ENCODE measurements around the gene PHF1.
"Not testable (repeated sequence)": the region's sequence is repeated elsewhere in the genome, so short reads cannot be mapped to it uniquely, and the experiment has no call there.

Gene PHF1

DNA sequence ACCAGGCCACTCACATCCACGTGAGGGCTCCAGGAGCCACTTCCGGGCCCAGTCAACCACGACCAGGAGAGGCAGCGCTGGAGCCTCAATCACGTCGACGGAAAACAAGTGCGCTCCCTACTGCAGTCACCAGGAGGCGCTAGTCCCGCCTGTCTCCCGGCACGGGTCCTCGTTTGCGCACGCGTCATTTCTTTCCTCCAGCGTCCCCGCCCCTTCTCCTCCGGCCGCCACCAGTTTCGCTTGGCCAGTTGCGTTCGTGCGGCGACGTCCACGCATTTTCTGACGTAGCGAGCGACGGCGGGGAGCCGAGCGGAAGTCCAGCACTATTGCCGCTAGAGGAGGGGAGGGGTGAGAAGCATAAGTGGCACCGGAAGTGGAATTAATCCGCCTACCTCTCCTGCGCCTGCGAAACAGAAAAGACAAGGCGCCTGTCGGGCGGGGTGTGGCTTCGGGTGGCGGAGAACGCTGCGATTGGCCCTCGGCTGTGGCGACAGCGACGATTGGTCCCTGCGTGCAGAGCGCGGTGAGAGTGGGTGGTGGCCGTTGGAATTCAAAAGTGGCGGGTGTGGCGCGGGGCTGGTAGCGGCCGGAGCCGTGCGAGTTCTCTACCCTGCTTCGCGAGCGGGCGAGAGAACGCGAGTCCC, 19.4 kb upstream of the PHF1 start, which contains the start of gene KIFC1:
KIFC1 (plus strand) TSS at position 546 of the 644 bp plus-strand sequence. CDS start 163 bp downstream, outside the sequence.
- peak; percentile 98 to 99 for DNase-seq (ENCODE audit: low read depth in 2 of 2, low spot score in 1 of 2)

DNA sequence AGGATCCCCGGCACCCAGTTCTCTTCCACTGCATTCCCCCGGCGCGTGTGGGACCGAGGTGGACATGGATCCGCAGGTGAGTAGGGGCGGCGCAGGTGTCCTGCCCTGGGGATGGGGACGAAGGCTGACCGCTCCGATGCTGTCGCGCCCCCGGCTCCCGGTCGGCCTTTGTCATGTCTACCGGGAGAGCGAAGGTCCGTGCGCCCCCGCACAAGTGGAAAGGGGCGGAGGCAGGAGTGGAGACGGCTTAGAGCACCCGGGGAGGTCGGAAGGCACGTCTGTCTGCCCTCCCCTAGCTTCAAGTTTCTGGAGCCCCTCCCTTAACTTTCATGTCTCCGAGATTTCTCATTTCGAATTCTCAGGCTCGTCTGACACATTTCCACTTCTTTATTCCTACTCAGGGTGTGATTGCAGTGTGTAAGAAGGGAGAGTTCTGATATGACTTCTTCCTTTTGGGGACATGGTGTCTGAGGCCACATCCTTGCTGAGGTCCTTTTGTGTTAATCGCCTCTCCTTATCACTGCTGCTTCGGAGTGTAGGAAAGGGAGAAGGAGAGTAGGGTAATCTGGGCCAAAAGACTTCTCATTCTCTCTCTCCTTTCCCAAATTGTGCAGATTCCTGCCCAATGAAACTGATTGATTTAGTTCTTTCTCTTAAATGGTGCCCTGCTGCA, 18.8 kb upstream of the PHF1 start:
- DNase-seq (ENCODE audit: low read depth in 2 of 2, low spot score in 1 of 2) = no peak

DNA sequence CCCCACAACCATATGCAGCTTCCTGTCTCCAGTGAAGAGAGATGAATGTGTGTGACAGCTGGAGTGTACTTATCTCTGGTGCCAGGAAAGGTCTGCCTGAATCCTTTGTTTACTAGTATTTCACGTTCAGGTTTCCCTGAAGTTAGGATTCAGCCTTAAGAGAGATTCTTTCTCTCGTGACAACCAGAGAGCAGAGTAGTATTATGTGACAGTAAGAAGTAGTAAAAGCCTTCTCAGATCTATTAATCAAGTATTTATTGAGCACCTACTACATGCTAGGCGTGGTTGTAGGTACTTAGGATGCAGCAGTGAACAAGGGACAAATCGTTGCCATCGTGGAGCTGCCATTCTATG, 18.2 kb upstream of the PHF1 start:
- no peak for DNase-seq (ENCODE audit: low read depth in 2 of 2, low spot score in 1 of 2)

DNA sequence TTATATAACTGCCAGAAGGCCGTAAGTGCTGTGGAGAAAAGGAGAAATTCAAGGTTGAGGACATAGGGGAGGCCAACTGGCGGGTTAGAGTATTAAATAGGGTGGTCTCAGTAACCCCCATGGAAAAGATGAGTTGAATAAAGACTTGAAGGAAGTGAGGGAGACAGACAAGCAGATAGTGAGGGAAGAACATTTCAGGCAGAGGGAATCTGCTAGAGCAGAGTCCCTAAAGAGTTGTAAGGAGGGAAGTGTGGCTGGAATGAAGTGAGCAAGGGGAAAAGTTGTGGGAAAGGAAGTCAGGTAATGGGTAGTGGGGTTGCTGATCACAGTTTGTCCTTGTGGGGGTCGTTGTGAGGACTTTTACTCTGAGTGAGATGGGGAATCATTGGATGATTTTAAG, 17.8 kb upstream of the PHF1 start:
- no peak for DNase-seq (ENCODE audit: low read depth in 2 of 2, low spot score in 1 of 2)

DNA sequence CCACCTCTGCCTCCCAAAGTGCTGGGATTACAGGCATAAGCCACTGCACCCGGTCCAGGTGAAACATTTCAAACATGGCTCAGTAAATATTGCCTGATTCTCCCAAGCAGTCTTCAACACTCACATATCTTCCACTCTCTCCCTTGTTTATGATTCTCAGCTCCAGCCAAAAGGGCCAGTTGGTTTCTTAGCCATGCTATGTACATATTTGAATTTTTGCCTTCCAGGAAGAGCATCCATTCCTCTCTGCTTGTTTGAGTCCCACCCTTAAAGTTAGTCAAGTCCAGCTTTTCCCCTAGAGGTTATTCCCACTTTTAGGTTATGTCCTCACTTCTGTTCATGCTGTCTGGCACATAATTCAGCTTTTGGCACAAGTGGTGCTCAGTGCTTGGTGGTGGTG, 13.3 kb upstream of the PHF1 start:
- no peak for DNase-seq (ENCODE audit: low read depth in 2 of 2, low spot score in 1 of 2)

DNA sequence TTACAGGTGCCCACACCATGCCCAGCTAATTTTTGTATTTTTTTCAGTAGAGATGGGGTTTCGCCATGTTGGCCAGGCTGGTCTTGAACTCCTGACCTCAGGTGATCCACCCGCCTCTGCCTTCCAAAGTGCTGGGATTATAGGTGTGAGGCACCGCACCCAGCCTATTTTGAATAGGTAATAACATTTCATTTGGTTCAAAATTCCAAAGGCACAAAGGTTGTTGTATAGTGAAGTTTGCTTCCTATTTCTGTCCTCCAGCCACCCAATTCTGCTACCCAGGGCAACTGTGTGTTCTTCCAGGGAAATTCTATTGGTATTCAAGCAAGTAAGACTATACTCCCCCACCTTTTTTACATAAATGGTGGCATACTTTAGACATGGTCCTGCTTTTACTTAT, 12.2 kb upstream of the PHF1 start:
- DNase-seq (ENCODE audit: low read depth in 2 of 2, low spot score in 1 of 2) = not testable (repeated sequence)

DNA sequence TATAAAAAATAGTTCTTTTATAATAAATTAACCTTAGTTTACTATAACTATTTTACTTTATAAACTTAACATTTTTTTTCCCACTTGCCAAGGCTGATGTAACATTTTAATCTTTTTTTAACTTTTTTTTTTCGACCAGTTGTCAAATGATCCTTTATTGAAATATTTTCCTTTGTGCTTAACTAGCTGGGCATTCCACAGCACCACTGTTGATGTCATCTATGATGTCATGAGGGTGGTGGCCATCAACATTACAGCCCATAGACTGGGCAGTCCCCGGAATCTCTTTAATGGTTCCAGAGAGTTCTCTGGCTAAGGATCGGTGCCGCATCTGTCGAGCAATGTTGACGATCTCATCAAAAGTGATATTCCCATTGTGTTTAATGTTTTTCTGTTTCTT, 10.9 kb upstream of the PHF1 start:
- DNase-seq (ENCODE audit: low read depth in 2 of 2, low spot score in 1 of 2) = not testable (repeated sequence)

DNA sequence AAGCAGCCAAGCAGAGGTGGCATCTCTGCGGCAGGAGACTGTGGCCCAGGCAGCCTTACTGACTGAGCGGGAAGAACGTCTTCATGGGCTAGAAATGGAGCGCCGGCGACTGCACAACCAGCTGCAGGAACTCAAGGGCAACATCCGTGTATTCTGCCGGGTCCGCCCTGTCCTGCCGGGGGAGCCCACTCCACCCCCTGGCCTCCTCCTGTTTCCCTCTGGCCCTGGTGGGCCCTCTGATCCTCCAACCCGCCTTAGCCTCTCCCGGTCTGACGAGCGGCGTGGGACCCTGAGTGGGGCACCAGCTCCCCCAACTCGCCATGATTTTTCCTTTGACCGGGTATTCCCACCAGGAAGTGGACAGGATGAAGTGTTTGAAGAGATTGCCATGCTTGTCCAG, 5.9 kb upstream of the PHF1 start:
- no peak for DNase-seq (ENCODE audit: low read depth in 2 of 2, low spot score in 1 of 2)

DNA sequence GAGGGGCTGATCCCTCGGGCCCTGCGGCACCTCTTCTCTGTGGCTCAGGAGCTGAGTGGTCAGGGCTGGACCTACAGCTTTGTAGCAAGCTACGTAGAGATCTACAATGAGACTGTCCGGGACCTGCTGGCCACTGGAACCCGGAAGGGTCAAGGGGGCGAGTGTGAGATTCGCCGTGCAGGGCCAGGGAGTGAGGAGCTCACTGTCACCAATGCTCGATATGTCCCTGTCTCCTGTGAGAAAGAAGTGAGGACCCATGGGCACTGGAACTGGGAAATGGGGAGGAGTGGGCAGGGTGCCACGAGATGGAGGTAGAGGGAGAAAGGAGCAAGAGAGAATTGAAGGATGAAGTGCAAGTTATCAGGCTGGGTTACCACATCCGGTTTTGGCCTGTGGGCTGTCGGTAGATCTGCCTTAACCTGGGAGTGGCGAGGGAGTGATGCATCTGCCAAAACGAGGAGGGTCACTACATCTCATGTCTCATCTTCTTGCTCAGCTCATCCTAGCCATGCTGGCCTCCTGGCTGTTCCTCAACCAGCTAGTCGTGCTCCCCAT, 5.4 kb upstream of the PHF1 start:
- DNase-seq (ENCODE audit: low read depth in 2 of 2, low spot score in 1 of 2) = no peak

DNA sequence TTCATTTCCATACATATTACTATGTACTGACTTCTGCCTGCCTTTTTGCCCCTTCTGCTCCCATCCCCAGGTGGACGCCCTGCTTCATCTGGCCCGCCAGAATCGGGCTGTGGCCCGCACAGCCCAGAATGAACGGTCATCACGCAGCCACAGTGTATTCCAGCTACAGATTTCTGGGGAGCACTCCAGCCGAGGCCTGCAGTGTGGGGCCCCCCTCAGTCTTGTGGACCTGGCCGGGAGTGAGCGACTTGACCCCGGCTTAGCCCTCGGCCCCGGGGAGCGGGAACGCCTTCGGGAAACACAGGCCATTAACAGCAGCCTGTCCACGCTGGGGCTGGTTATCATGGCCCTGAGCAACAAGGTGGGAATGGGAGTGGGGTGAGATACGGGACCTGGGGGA, 4.7 kb upstream of the PHF1 start:
- no peak for DNase-seq (ENCODE audit: low read depth in 2 of 2, low spot score in 1 of 2)

DNA sequence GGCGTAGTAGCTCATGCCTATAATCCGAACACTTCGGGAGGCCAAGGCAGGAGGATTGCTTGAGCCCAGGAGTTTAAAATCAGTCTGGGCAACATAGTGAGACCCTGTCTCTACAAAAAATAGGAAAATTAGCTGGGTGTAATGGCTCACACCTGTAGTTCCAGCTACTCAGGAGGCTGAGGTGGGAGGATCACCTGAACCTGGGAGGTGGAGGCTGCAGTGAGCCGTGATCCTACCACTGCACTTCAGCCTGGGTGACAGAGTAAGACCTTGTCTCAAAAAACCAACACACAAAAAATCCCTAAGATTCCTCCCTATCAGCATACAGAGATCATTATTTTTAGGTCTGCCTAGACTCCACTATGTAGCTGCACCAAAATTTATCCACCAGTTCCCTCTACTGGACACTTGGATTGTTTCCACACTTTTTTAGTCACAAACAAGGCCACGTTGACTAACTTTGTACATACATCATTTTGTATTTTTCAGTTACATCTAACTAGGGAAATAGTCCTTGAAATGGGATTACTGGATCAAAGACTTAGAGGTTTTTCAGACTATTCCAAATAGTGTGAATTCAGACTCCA, 3.6 kb upstream of the PHF1 start:
- DNase-seq (ENCODE audit: low read depth in 2 of 2, low spot score in 1 of 2) = no peak

DNA sequence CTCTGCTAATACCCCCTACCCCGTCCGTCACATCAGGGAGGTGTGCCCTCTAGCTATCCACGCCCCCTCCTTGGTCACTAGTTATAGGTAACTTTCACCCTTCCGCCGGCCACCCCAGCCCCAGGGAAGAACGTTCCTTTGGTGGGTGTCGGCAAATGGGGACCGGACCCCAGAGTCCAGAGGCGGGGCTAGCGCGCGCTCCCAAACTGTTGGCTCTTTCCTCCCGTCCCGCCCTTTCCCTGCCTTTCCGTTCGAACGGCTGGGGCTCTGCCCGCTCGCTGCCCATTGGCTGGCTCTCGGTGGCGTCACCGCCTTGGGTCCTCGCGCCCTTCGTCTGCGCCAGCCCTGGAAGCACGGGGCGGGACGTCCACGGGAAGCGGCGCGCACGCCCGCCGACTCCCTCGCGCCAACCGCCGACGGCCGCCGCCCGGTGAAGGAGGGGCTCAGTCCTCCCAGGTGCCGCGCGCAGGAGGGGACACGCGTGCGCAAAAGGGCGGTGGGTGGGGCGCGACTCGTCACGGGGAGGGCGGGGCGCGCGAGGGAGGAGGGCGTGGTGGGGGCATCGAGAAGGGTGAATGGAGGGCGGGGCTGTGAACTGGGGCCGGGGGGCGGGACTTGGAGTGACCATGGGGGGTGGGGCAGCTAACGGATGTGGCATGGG, 634 bp upstream of the PHF1 start:
- DNase-seq (ENCODE audit: low read depth in 2 of 2, low spot score in 1 of 2) = peak; percentile 96

DNA sequence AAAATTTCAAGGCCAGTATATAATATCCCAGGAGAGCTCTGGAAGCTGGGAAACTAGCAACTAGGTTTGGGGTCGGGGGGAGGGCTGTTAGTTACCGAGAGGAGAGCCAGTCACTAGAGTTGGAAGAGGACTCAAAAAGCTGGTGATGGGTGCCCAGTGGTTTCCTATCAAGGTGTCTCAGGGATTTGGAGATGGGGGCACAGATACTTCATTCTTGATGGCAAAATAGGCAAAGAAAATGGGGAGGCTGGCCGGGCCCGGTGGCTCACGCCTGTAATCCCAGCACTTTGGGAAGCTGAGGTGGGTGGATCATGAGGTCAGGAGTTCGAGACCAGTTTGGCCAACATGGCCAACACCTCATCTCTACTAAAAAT, 805 bp downstream of the PHF1 start:
- no peak for DNase-seq (ENCODE audit: low read depth in 2 of 2, low spot score in 1 of 2)

DNA sequence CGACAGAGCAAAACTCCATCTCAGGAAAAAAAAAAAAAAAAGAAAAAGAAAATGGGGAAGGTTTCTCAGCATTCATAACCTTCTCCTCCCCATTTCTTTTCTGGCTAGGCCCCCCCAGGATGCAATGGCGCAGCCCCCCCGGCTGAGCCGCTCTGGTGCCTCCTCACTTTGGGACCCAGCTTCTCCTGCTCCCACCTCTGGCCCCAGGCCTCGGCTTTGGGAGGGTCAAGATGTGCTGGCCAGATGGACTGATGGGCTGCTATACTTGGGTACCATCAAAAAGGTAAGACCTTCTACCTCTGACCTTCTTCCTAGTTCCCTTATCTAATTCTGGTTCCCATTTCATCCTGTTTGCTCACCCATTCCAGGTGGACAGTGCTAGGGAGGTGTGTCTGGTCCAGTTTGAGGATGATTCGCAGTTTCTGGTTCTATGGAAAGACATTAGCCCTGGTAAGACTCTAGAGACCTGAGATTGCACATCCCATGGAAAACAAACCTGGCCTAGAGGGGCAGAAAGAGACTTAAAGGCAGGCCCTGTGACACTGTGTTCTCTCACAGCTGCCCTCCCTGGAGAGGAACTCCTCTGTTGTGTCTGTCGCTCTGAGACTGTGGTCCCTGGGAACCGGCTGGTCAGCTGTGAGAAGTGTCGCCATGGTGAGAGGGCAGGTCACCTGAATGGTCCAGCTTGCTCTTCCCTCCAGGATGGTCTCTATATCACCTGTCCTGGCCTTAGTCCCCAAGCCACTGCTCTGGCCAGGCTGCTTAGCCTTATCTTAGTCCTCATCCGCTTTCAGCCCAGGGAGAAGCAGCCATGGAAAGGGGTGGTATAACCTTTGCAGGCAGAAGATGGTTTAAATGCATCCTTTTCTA, 1.6 kb downstream of the PHF1 start:
- no peak for DNase-seq (ENCODE audit: low read depth in 2 of 2, low spot score in 1 of 2)

DNA sequence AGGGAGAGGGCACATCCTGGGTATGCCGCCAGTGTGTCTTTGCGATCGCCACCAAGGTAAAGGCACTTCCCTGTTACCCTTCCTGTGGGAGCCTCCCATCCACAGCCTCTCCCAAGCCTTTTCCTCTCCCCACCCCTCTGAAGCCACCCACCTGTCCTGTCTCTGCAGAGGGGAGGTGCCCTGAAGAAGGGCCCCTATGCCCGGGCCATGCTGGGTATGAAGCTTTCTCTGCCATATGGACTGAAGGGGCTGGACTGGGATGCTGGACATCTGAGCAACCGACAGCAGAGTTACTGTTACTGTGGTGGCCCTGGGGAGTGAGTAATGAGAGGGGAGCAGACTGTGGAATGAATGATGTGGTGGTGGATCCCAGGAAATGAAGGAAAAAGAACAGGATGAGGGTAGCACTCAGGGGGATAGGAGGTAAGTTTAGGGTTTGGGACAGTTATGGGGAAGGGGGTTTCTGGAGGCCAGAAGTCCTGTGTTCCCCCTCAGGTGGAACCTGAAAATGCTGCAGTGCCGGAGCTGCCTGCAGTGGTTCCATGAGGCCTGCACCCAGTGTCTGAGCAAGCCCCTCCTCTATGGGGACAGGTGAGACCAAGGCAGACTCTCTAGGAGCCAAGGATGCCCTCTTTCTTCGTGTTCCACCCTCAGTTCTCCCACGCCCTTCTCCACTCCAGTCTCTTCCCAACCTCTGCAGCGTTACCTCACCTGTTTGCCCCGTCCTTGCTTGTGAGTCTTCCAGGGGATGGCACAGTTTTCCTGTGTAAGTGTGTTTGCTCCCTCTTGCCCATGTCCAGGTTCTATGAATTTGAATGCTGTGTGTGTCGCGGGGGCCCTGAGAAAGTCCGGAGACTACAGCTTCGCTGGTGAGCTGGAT, 2.7 kb downstream of the PHF1 start:
- DNase-seq (ENCODE audit: low read depth in 2 of 2, low spot score in 1 of 2) = no peak

DNA sequence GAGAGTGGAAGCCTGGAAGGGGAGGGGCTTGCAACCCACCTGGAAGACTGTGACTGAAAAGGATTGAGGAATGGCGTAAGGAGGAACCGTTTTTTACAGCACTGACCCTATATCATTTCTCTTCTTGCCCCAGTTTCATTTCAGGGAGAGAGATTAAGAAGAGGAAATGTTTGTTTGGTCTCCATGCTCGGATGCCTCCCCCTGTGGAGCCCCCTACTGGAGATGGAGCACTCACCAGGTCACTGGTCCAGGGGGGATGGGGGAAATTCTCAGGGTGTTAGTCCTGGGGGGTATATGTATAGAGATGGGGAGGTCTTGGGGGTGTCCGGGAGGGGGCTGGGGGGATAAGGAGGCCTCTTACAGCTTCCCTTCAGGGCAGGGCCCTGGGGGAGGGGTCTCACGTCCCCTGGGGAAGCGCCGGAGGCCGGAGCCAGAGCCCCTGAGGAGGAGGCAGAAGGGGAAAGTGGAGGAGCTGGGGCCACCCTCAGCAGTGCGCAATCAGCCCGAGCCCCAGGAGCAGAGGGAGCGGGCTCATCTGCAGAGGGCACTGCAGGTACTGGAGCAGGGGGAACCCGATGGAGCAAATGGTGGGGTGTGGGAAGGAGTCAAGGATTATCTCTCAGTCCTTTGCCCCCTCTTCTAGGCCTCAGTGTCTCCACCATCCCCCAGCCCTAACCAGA, 3.9 kb downstream of the PHF1 start:
- DNase-seq (ENCODE audit: low read depth in 2 of 2, low spot score in 1 of 2) = no peak

DNA sequence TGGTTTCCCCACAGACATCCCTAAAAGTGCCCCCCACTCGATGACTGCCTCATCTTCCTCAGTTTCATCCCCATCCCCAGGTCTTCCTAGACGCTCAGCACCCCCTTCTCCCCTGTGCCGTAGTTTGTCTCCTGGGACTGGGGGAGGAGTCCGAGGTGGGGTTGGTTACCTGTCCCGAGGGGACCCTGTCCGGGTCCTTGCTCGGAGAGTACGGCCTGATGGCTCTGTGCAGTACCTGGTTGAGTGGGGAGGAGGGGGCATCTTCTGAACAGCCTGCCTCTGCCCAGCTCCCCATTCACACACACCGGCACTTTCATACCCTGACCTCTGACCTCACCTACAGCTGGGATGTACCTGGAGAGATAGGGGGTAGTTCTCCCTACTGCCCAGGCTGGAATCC, 5.0 kb downstream of the PHF1 start:
- no peak for DNase-seq (ENCODE audit: low read depth in 2 of 2, low spot score in 1 of 2)

DNA sequence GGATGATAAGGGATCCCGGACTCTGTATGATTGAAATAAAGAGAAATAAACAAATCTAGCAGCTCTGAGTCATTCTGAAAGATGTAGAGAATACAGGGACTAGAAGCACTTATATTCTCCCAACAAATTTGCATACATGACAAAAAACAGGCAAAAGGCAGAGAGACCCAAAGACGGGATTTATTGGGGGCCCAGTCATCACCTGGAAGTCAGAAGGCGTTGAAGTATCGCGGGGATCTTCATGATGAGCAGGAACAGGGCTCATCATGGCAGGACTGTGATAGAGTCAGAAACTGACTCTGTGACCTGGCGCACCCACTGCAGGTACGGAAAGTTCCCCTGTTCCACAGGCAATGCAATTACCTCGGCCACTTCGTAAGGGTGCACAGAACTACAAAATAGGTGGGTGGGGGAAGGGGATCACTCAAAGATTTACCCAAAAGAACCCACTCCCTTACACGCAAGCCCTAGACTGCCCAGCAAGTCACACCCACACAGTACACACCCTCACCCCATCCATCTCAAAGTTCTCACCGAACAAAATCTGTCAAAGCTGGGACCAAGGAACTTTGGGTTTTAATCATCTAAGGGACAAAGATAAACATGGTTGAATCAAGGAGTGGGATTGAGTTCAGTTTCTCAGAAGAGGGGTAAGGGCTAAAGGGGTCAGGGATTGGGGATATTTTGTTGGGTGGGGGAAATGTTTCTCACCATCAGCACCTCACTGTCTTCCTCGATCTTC, 5.7 kb downstream of the PHF1 start:
- no peak for DNase-seq (ENCODE audit: low read depth in 2 of 2, low spot score in 1 of 2)
